ENCODE measurements around the gene POGLUT2. TPM values are rescaled to one million over a fixed set of nuclear protein-coding genes. Genes with fewer than 3 reads are reported as not detected.

Gene POGLUT2
- total RNA-seq, 1 experiment from 2014 or later, result 9.0 TPM

DNA sequence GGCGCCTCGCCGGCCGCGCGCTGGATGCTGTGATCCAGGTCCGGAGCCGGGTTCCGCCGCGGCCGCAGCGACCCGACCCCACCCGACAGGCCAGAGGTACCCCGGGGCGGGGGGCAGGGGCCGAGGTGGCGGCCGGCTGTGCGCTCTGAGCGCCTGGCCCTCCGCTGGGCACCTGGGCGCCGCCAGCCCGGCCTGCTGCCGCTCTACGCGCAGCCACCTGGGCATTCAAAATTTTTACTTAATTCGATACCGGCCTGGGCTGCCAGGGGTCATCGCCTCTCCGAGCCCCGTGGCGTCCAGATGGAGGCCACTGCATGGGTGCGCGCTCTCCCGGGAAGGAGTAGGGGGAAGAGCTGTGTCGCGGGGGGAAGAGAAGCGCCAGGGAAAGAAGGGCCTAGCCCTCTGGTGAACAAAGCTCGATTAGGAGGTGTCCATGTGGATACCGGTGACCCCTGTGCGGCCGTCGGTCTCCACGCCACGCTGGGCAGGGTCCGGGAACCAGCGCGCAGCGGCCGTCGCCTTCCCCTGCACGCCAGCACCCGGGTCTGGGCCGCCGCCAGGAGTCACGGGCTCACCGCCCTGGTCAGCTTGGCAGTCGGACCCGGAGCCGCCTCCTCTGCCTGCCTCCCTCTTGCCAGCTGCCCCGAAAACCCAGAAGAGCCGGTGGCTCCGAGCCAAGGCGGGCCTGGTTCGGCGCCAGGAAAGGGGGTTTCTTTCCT is 809 bp upstream of the POGLUT2 start:
- ChIA-PET CTCF (interaction anchor here (0.6 to 3.2 kb wide), 24 partner anchors 8 to 1452 kb away, joined by 3 to 13 read pairs (median 4); no protein-coding TSS in a partner anchor), POLR2A (interaction anchor here (0.5 to 6.0 kb wide), 15 partner anchors 9 to 214 kb away, joined by 3 to 79 read pairs (median 6); partner anchors contain the start of genes ERCC5, TEX30 and TPP2)
- intact Hi-C loops (cut with micrococcal nuclease), result loop anchor here (1.0 kb wide), 6 partner anchors 26 to 219 kb away; partner anchors contain the start of gene TEX30
- H3K9me3 Mint-ChIP-seq (ENCODE audit: unreplicated experiment), result no peaks in the 10 kb centered on the region
- BruUV-seq (replicated peaks), result no TSS peak
- H3K4me3 Mint-ChIP-seq (ENCODE audit: unreplicated experiment), result peak overlapping the region; percentile 92
- peak; percentile 36 for DNase-seq (ENCODE audit: unreplicated experiment)
- peak overlapping the region; percentile 73 for H3K27ac Mint-ChIP-seq (ENCODE audit: low read depth, unreplicated experiment)
- TF ChIP-seq, protein P1, sequence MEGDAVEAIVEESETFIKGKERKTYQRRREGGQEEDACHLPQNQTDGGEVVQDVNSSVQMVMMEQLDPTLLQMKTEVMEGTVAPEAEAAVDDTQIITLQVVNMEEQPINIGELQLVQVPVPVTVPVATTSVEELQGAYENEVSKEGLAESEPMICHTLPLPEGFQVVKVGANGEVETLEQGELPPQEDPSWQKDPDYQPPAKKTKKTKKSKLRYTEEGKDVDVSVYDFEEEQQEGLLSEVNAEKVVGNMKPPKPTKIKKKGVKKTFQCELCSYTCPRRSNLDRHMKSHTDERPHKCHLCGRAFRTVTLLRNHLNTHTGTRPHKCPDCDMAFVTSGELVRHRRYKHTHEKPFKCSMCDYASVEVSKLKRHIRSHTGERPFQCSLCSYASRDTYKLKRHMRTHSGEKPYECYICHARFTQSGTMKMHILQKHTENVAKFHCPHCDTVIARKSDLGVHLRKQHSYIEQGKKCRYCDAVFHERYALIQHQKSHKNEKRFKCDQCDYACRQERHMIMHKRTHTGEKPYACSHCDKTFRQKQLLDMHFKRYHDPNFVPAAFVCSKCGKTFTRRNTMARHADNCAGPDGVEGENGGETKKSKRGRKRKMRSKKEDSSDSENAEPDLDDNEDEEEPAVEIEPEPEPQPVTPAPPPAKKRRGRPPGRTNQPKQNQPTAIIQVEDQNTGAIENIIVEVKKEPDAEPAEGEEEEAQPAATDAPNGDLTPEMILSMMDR (IDR thresholded peaks at IDR 0.05; ENCODE audit: unreplicated experiment), result no peak
- peaks cover 21% of the 10 kb centered on the region for H3K4me1 Mint-ChIP-seq (ENCODE audit: insufficient read depth, unreplicated experiment)
- no peaks in the 10 kb centered on the region for H3K27me3 Mint-ChIP-seq (ENCODE audit: insufficient read depth, unreplicated experiment)
- peaks cover 36% of the 10 kb centered on the region for H3K36me3 Mint-ChIP-seq (ENCODE audit: insufficient read depth, unreplicated experiment)

- BruUV-seq (replicated peaks), result no TSS peak
- Mint-ChIP-seq H3K27me3 (ENCODE audit: insufficient read depth, unreplicated experiment) (no peaks in the 10 kb centered on the region), H3K9me3 (ENCODE audit: unreplicated experiment) (no peaks in the 10 kb centered on the region), H3K36me3 (ENCODE audit: insufficient read depth, unreplicated experiment) (peaks cover 62% of the 10 kb centered on the region), H3K4me1 (ENCODE audit: insufficient read depth, unreplicated experiment) (peaks cover 12% of the 10 kb centered on the region), H3K27ac (ENCODE audit: low read depth, unreplicated experiment) (no peak overlapping the region), H3K4me3 (ENCODE audit: unreplicated experiment) (no peak overlapping the region)
- no peak for DNase-seq (ENCODE audit: unreplicated experiment)
- TF ChIP-seq, protein P1 (IDR thresholded peaks at IDR 0.05; ENCODE audit: unreplicated experiment), result no peak
- ChIA-PET POLR2A (interaction anchor here (0.7 to 0.9 kb wide), 3 partner anchors 20 to 1958 kb away, joined by 3 read pairs; partner anchors contain the start of genes ERCC5 and TEX30), CTCF (interaction anchor here (0.6 to 1.2 kb wide), 5 partner anchors 9 to 846 kb away, joined by 3 read pairs; no protein-coding TSS in a partner anchor)
- intact Hi-C loops (cut with micrococcal nuclease), result no loop called here
These were observed 5.0 kb downstream of the POGLUT2 start for GRCh38 chr13:102793611-102794355.

GRCh38 chr13:102792396-102792795 is 6.4 kb downstream of the POGLUT2 start:
- intact Hi-C loops (cut with micrococcal nuclease), result no loop called here
- H3K36me3 Mint-ChIP-seq (ENCODE audit: insufficient read depth, unreplicated experiment), result peaks cover 71% of the 10 kb centered on the region
- no TSS peak for BruUV-seq (replicated peaks)
- H3K4me3 Mint-ChIP-seq (ENCODE audit: unreplicated experiment), result no peak overlapping the region
- no peaks in the 10 kb centered on the region for H3K27me3 Mint-ChIP-seq (ENCODE audit: insufficient read depth, unreplicated experiment)
- H3K9me3 Mint-ChIP-seq (ENCODE audit: unreplicated experiment), result no peaks in the 10 kb centered on the region
- TF ChIP-seq, protein P1 (IDR thresholded peaks at IDR 0.05; ENCODE audit: unreplicated experiment), result no peak
- no peak for DNase-seq (ENCODE audit: unreplicated experiment)
- H3K27ac Mint-ChIP-seq (ENCODE audit: low read depth, unreplicated experiment), result no peak overlapping the region
- CTCF ChIA-PET, result no interaction called here
- POLR2A ChIA-PET, result interaction anchor here (0.5 kb wide), 1 partner anchor 304 kb away, joined by 3 read pairs; no protein-coding TSS in a partner anchor
- peaks cover 4% of the 10 kb centered on the region for H3K4me1 Mint-ChIP-seq (ENCODE audit: insufficient read depth, unreplicated experiment)

DNA sequence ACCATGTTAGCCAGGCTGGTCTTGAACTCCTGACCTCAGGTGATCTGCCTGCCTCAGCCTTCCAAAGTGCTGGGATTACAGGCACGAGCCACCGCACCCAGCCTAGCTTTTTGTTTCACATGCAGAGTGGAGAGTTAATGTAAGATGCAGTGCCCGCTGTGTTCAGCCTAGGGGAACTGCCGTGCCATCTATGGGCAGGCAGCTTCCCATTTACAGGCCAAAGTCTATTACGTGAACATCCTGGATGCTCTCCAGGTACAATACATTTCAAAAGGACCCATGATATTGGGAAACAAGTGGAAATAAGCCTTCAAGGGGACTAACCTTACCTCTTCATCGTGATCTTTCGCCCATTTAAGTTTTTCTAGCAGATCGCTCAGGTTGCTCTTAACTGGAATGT is 10.1 kb downstream of the POGLUT2 start:
- H3K27me3 Mint-ChIP-seq (ENCODE audit: insufficient read depth, unreplicated experiment), result no peaks in the 10 kb centered on the region
- no peak overlapping the region for H3K27ac Mint-ChIP-seq (ENCODE audit: low read depth, unreplicated experiment)
- intact Hi-C loops (cut with micrococcal nuclease), result no loop called here
- DNase-seq (ENCODE audit: unreplicated experiment), result no peak
- H3K9me3 Mint-ChIP-seq (ENCODE audit: unreplicated experiment), result no peaks in the 10 kb centered on the region
- no peaks in the 10 kb centered on the region for H3K4me1 Mint-ChIP-seq (ENCODE audit: insufficient read depth, unreplicated experiment)
- H3K4me3 Mint-ChIP-seq (ENCODE audit: unreplicated experiment), result no peak overlapping the region
- BruUV-seq (replicated peaks), result no TSS peak
- CTCF ChIA-PET, result interaction anchor here (1.1 to 1.2 kb wide), 2 partner anchors 11 to 15 kb away, joined by 3 read pairs; partner anchors contain the start of genes BIVM, POGLUT2 and TEX30
- TF ChIP-seq, protein P1 (IDR thresholded peaks at IDR 0.05; ENCODE audit: unreplicated experiment), result no peak
- peaks cover 69% of the 10 kb centered on the region for H3K36me3 Mint-ChIP-seq (ENCODE audit: insufficient read depth, unreplicated experiment)
- POLR2A ChIA-PET, result interaction anchor here (0.6 to 1.7 kb wide), 3 partner anchors 14 to 501 kb away, joined by 4 to 5 read pairs (median 4); partner anchors contain the start of gene TEX30

All from MCF 10A (cell line).